Keratinocyte (primary cell): Measurements from ENCODE around the gene PLEKHG5. TPM values are rescaled to one million over a fixed set of nuclear protein-coding genes. Genes with fewer than 3 reads are reported as not detected.
A peak's percentile ranks its signal among the peaks of the same experiment; 100 is the strongest.

Experiments used
- DNase-seq: peaks from one replicate; pipeline ENCODE4 v3.0.0-alpha.2; 2011; ENCODE audit warnings: low read depth, missing footprints, low spot score
- FAIRE-seq: peaks from 2 replicates; lab custom pipeline; 2011; peaks lifted over from hg19 to GRCh38; lab: Jason Lieb, UNC
- H2AFZ ChIP-seq: 2 replicates; pipeline ENCODE4 v1.6.0; 2012; ENCODE audit warnings: low read length, control low read depth, inconsistent platforms; ENCODE audit not compliant: control insufficient read depth
- H3K27ac ChIP-seq: 2 replicates; pipeline ENCODE4 v1.5.1; 2011; ENCODE audit warnings: low read length; ENCODE audit not compliant: control insufficient read depth, insufficient read depth
- H3K27me3 ChIP-seq: 3 replicates; pipeline ENCODE4 v1.6.0; 2011; ENCODE audit warnings: low read length; ENCODE audit not compliant: control insufficient read depth, insufficient read depth; ENCODE audit errors: extremely low read depth
- H3K36me3 ChIP-seq, 2 experiments: 2 replicates in 1 of 2; 3 replicates in 1 of 2; pipeline ENCODE4 v1.5.1; 2011; ENCODE audit warnings: low read length in 2 of 2, mild to moderate bottlenecking in 1 of 2; ENCODE audit not compliant: control insufficient read depth in 2 of 2, insufficient read depth in 2 of 2; ENCODE audit errors: extremely low read depth in 1 of 2
- H3K4me1 ChIP-seq: 3 replicates; pipeline ENCODE4 v1.5.1; 2011; ENCODE audit warnings: low read length; ENCODE audit not compliant: control insufficient read depth, insufficient read depth; ENCODE audit errors: extremely low read depth
- H3K4me2 ChIP-seq: 3 replicates; pipeline ENCODE4 v1.6.0; 2011; ENCODE audit warnings: low read depth, low read length; ENCODE audit not compliant: control insufficient read depth, insufficient read depth; ENCODE audit errors: extremely low read depth
- H3K4me3 ChIP-seq, 3 experiments: fragments of 200-600 bp in 1 of 3; sonication (generic) in 1 of 3; 2 replicates in 2 of 3; 3 replicates in 1 of 3; pipeline ENCODE4 v1.5.1; 2011 to 2016; ENCODE audit warnings: low read length in 3 of 3, mild to moderate bottlenecking in 3 of 3, control low read depth in 2 of 3, inconsistent platforms in 1 of 3, low read depth in 1 of 3, mixed read lengths in 1 of 3, mixed run types in 1 of 3, moderate library complexity in 1 of 3; ENCODE audit not compliant: control insufficient read depth in 2 of 3, insufficient read depth in 2 of 3; ENCODE audit errors: extremely low read depth in 1 of 3
- H3K79me2 ChIP-seq: 2 replicates; pipeline ENCODE4 v1.6.0; 2012; ENCODE audit warnings: low read length; ENCODE audit not compliant: control insufficient read depth, insufficient read depth
- H3K9ac ChIP-seq: 3 replicates; pipeline ENCODE4 v1.6.0; 2011; ENCODE audit warnings: low read length; ENCODE audit not compliant: control insufficient read depth, insufficient read depth; ENCODE audit errors: extremely low read depth
- H3K9me1 ChIP-seq: 3 replicates; pipeline ENCODE4 v1.6.0; 2011; ENCODE audit warnings: low read length; ENCODE audit not compliant: control insufficient read depth, insufficient read depth; ENCODE audit errors: extremely low read depth
- H3K9me3 ChIP-seq: 2 replicates; pipeline ENCODE4 v1.5.1; 2012; ENCODE audit warnings: low read depth, low read length; ENCODE audit not compliant: control insufficient read depth
- H4K20me1 ChIP-seq: 3 replicates; pipeline ENCODE4 v1.6.0; 2011; ENCODE audit warnings: low read length; ENCODE audit not compliant: control insufficient read depth, insufficient read depth; ENCODE audit errors: extremely low read depth
- EZH2 ChIP-seq: IDR thresholded peaks from one replicate; pipeline ENCODE4 v1.6.1; 2012; ENCODE audit warnings: inconsistent platforms, mild to moderate bottlenecking, low read length, moderate library complexity
- dilution Hi-C: fragments of 300-500 bp; cut with MboI; formaldehyde crosslinking; loops from one replicate; pipeline ENCODE4 v1.7.0; 2020; ENCODE audit warnings: low sequenced_read_pairs; ENCODE audit not compliant: extremely low pct_ligation_motif_present
- polyA plus RNA-seq, 5 experiments: library from polyadenylated mRNA; depleted of rRNA in 3 of 5; stranded (reverse) in 3 of 5; stranded (forward) in 1 of 5; unstranded in 1 of 5; fragments of >200 nt; gene quantifications; 1 replicate in 1 of 5; 2 replicates in 3 of 5; 3 replicates in 1 of 5; pipeline versions ENCODE4 v1.2.1 to v1.2.3, GENCODE V29; 2011 to 2012; ENCODE audit warnings: missing spikeins in 2 of 5, low read depth in 1 of 5, low replicate concordance in 1 of 5
- small RNA-seq, 3 experiments: library from RNA; depleted of rRNA; stranded (forward); fragments of <200 nt; gene quantifications; one replicate each; pipeline ENCODE3, GENCODE V24; 2012; ENCODE audit warnings: low read depth in 3 of 3, low replicate concordance in 1 of 3; ENCODE audit not compliant: insufficient read length in 3 of 3
- TF ChIP-seq, protein P1 (sequence below), 3 experiments: IDR thresholded peaks in 1 of 3; conservative IDR thresholded peaks in 1 of 3; optimal IDR thresholded peaks in 1 of 3; 2 replicates in 2 of 3; 3 replicates in 1 of 3; pipeline versions ENCODE3 to v1.5.1; 2011; ENCODE audit warnings: low read length in 3 of 3, mild to moderate bottlenecking in 3 of 3, moderate library complexity in 2 of 3, control low read depth in 1 of 3, inconsistent platforms in 1 of 3; ENCODE audit not compliant: insufficient read depth in 2 of 3; ENCODE audit errors: extremely low read depth in 1 of 3

PLEKHG5 gene
- polyA plus RNA-seq, 1 donor (not counting 4 experiments of a cell fraction or from before 2014, with no cell fraction given), result 11.8 TPM

DNA sequence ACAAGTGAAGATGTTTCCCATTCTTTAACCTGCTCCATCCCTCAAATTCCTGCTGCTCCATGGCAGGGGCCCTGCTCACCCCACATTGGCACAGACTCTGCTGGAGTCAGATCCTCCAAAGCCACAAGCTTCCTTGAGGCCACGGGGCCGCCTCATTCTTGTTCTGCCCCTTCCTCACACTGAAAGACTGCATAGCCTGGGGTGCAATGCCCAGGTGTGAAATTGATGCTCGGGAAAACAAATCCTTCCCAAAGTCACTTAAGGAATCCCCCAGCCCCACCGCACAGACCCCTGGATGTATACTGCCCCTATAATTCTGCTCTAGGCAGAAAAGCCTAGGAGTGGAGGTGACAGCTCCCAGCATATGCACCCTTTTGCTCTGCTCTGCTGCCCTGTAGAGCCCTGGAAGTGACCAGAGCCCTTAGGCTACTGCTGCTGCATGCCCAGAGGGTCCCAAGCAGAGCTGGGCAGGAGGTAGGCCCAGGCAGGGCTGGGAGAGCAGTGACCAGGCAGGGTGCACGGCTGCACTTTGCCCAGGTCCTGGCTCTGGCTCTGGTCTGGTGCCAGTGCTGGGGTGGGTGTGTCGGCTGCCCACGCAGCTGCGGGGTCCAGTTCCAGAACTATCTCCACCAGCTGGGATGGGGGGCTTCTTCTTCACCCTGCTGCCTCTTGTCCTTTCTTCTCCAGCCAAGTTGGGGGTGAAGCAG lies 73.4 kb downstream of the PLEKHG5 start:
- Histone ChIP-seq H3K27ac (no peak overlapping the region), H3K4me3 (peak overlapping the region; percentile 65 to 83 (median 68))
- dilution Hi-C loops, result no loop called here

More for the DNA sequence above, 73.4 kb downstream of the PLEKHG5 start:
- no peak overlapping the region for H2AFZ ChIP-seq
- peaks cover 66% of the 10 kb centered on the region for H3K4me1 ChIP-seq
- DNase-seq (no peak), FAIRE-seq (no peak)
- peak overlapping the region; percentile 75 for H3K9ac ChIP-seq
- TF ChIP-seq EZH2, result no peak
- TF ChIP-seq, protein P1, sequence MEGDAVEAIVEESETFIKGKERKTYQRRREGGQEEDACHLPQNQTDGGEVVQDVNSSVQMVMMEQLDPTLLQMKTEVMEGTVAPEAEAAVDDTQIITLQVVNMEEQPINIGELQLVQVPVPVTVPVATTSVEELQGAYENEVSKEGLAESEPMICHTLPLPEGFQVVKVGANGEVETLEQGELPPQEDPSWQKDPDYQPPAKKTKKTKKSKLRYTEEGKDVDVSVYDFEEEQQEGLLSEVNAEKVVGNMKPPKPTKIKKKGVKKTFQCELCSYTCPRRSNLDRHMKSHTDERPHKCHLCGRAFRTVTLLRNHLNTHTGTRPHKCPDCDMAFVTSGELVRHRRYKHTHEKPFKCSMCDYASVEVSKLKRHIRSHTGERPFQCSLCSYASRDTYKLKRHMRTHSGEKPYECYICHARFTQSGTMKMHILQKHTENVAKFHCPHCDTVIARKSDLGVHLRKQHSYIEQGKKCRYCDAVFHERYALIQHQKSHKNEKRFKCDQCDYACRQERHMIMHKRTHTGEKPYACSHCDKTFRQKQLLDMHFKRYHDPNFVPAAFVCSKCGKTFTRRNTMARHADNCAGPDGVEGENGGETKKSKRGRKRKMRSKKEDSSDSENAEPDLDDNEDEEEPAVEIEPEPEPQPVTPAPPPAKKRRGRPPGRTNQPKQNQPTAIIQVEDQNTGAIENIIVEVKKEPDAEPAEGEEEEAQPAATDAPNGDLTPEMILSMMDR (optimal IDR thresholded peaks at IDR 0.05 in 1 of 3, IDR thresholded peaks at IDR 0.05 in 1 of 3, conservative IDR thresholded peaks at IDR 0.05 in 1 of 3; ENCODE audit: extremely low read depth in 1 of 3, insufficient read depth in 2 of 3, low read length in 3 of 3), result no peak
- H3K4me2 ChIP-seq, result peak overlapping the region; percentile 83
- peaks cover 16% of the 10 kb centered on the region for H3K79me2 ChIP-seq
- H3K9me3 ChIP-seq, result no peaks in the 10 kb centered on the region
- H4K20me1 ChIP-seq, result no peaks in the 10 kb centered on the region
- H3K27me3 ChIP-seq, result no peaks in the 10 kb centered on the region
- no peaks in the 10 kb centered on the region for H3K36me3 ChIP-seq
- no peaks in the 10 kb centered on the region for H3K9me1 ChIP-seq

Small RNA genes lying within 50 kb of the gene (small RNA-seq; reads per million reads assigned to genes)
- gene MIR4252, result 0 reads per million in 3 experiments
- 0 reads per million in 3 experiments for gene RNU6-731P

Other genes with a start within 250 kb of the PLEKHG5 start
- not detected in 3 replicates for gene HES3, start 247.5 kb downstream of the PLEKHG5 start, polyA plus RNA-seq
- 7.2 to 14.2 TPM (median 11.0 TPM) in 3 replicates for gene GPR153, start 230.6 kb downstream of the PLEKHG5 start, polyA plus RNA-seq
- 195 to 349 TPM (median 226 TPM) in 3 replicates for gene ACOT7, start 97.9 kb downstream of the PLEKHG5 start, polyA plus RNA-seq
- gene HES2, start 71.7 kb downstream of the PLEKHG5 start, polyA plus RNA-seq, result 30.1 to 51.6 TPM (median 33.9 TPM) in 3 replicates
- 0.47 to 3.6 TPM (median 1.2 TPM) in 3 replicates for gene ESPN, start 66.9 kb downstream of the PLEKHG5 start, polyA plus RNA-seq
- 12.2 to 35.8 TPM (median 12.4 TPM) in 3 replicates for gene TNFRSF25, start 25.5 kb downstream of the PLEKHG5 start, polyA plus RNA-seq
- 13.7 to 24.6 TPM (median 23.2 TPM) in 3 replicates for gene NOL9, start 62.8 kb upstream of the PLEKHG5 start, polyA plus RNA-seq
- not detected in 3 replicates for gene TAS1R1, start 63.6 kb upstream of the PLEKHG5 start, polyA plus RNA-seq
- gene ZBTB48, start 88.3 kb upstream of the PLEKHG5 start, polyA plus RNA-seq, result 9.7 to 21.1 TPM (median 10.9 TPM) in 3 replicates
- gene KLHL21, start 111.2 kb upstream of the PLEKHG5 start, polyA plus RNA-seq, result 24.8 to 51.0 TPM (median 32.8 TPM) in 3 replicates
- 2.4 to 8.3 TPM (median 4.5 TPM) in 3 replicates for gene PHF13, start 122.1 kb upstream of the PLEKHG5 start, polyA plus RNA-seq
- 5.1 to 6.0 TPM (median 5.1 TPM) in 3 replicates for gene THAP3, start 133.2 kb upstream of the PLEKHG5 start, polyA plus RNA-seq
- 20.5 to 53.1 TPM (median 40.8 TPM) in 3 replicates for gene DNAJC11, start 210.1 kb upstream of the PLEKHG5 start, polyA plus RNA-seq